ENCODE data around the gene VEGFD.

DNA sequence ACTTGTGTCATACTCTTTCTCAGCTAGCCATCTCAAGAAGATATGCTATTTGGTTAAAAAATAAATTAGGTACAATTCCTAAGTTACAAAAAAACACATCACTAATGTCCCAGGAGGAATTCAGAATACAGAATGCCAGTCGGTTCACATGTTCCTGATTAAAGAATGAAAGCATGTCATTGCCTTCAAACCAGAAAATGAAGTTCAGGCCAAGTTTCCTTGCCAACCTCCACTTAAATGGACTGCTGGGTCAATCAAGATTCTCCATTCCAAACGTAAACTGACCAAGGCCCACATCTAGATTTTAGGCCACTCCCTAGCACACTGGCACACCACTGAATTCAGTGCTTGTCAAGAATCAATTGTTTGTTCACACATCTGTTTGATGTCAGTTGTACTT is 55.4 kb downstream of the VEGFD start:
- TF ChIP-seq POLR2A (IDR thresholded peaks at IDR 0.05; ENCODE audit: extremely low read depth, insufficient read length), result no peak
- TF ChIP-seq, protein P1, sequence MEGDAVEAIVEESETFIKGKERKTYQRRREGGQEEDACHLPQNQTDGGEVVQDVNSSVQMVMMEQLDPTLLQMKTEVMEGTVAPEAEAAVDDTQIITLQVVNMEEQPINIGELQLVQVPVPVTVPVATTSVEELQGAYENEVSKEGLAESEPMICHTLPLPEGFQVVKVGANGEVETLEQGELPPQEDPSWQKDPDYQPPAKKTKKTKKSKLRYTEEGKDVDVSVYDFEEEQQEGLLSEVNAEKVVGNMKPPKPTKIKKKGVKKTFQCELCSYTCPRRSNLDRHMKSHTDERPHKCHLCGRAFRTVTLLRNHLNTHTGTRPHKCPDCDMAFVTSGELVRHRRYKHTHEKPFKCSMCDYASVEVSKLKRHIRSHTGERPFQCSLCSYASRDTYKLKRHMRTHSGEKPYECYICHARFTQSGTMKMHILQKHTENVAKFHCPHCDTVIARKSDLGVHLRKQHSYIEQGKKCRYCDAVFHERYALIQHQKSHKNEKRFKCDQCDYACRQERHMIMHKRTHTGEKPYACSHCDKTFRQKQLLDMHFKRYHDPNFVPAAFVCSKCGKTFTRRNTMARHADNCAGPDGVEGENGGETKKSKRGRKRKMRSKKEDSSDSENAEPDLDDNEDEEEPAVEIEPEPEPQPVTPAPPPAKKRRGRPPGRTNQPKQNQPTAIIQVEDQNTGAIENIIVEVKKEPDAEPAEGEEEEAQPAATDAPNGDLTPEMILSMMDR (IDR thresholded peaks at IDR 0.05; ENCODE audit: low read depth, low read length), result no peak

All from NB4 (cell line).